Psoas muscle (tissue), 8 donors: ENCODE measurements around the gene MVB12A. TPM values are rescaled to one million over a fixed set of nuclear protein-coding genes. Genes with fewer than 3 reads are reported as not detected.

Experiments
- ATAC-seq, 4 donors: fragments of 200-7000 bp; cut with Tn5 transposase; one replicate each; pipeline ENCODE4 v1.9.1; 2020; ENCODE audit warnings: moderate library complexity in 3 of 4, mild to moderate bottlenecking in 2 of 4
- DNase-seq, 2 donors: peaks; one replicate each; pipeline ENCODE4 v3.0.0-alpha.2; 2020
- H3K27ac ChIP-seq: fragments of 200-600 bp; one replicate; pipeline ENCODE4 v1.8.0; 2022
- H3K27me3 ChIP-seq, 3 donors: fragments of 200-600 bp in 1 of 3; one replicate each; pipeline versions ENCODE4 v1.6.1 to v1.8.0; 2013 to 2022; ENCODE audit warnings: low read length in 2 of 3, mild to moderate bottlenecking in 2 of 3, moderate library complexity in 1 of 3; ENCODE audit not compliant: insufficient read depth in 3 of 3
- H3K36me3 ChIP-seq, 2 donors: fragments of 200-600 bp in 1 of 2; one replicate each; pipeline versions ENCODE4 v1.6.1 to v1.8.0; 2013 to 2022; ENCODE audit warnings: low read depth in 1 of 2, mild to moderate bottlenecking in 1 of 2, moderate library complexity in 1 of 2; ENCODE audit not compliant: insufficient read depth in 1 of 2
- H3K4me1 ChIP-seq: fragments of 200-600 bp; one replicate; pipeline ENCODE4 v1.8.0; 2022
- H3K4me3 ChIP-seq: fragments of 200-600 bp; one replicate; pipeline ENCODE4 v1.8.0; 2022; ENCODE audit warnings: mild to moderate bottlenecking
- H3K9me3 ChIP-seq: fragments of 200-600 bp; one replicate; pipeline ENCODE4 v1.8.0; 2022
- CTCF ChIP-seq: fragments of 200-600 bp; IDR thresholded peaks from one replicate; pipeline ENCODE4 v1.8.0; 2022; ENCODE audit warnings: antibody characterized with exemption
- WGBS, 3 donors: extraction: QIAGEN DNeasy Blood & Tissue Kit; methylation state at CpG; one replicate each; pipeline versions ENCODE4 v1.1.6 to v1.1.7; 2013; 5-methylcytosine and 5-hydroxymethylcytosine counted together
- intact Hi-C, 2 donors: fragments of 100-400 bp; cut with DNase I; formaldehyde crosslinking; loops; one replicate each; pipeline versions ENCODE4 v1.11.0 to v1.14.2; 2022
- polyA plus RNA-seq, 3 donors: library from polyadenylated mRNA; stranded (reverse); fragments of 200-250 nt; gene quantifications; one replicate each; pipeline ENCODE4 v1.2.3, GENCODE V29; 2013
- total RNA-seq, 4 donors: library from RNA; stranded (reverse); fragmentation: NEBNext Ultra II Directional in 2 of 4; extraction: Animal tissue kit (Norgen Biotek cat#: 25700) in 2 of 4; gene quantifications; one replicate each; pipeline versions ENCODE4 v1.2.1 to v1.2.4, GENCODE V29; 2021 to 2023
- donor health status: healthy with polysubstance abuse.
- donor health status: DM: no; HTN: no; CAD: no; lungs with moderate emphysema.
- donor health status: Bipolar disorder and iron deficiency.
- donor health status: healthy.
- donor health status: DM: yes; HTN: yes; CAD: no.
- donor health status: DM: no; HTN: no; CAD: no.
- donor health status: DM: no; HTN: no; CAD: no.
- donor health status: DM: yes; HTN: yes; CAD: no.

The MVB12A gene
- total and polyA plus RNA-seq, 7 donors, result 15.6 to 79.7 (median 23.7) TPM

- Histone ChIP-seq H3K9me3 (no peaks in the 10 kb centered on the region), H3K4me3 (no peak overlapping the region), H3K27ac (no peak overlapping the region), H3K27me3 (peaks cover 0 to 4% (median 0%) of the 10 kb centered on the region in 3 donors), H3K4me1 (peaks cover 5% of the 10 kb centered on the region), H3K36me3 (peaks cover 0 to 11% of the 10 kb centered on the region in 2 donors)
- 93 to 97% (median 96%) methylated on average over 4 of the region's 4 CpGs for WGBS, 3 donors
- ATAC-seq (no peak), DNase-seq (no peak)
- no peak for TF ChIP-seq CTCF
- intact Hi-C loops, result no loop called here
Observed at GRCh38 chr19:17421942-17422341, 2.1 kb downstream of the MVB12A start.

- H3K4me1 ChIP-seq, result peaks cover 5% of the 10 kb centered on the region
- ATAC-seq, result no peak
- no peak for DNase-seq
- H3K27ac ChIP-seq, result no peak overlapping the region
- peaks cover 0 to 11% of the 10 kb centered on the region in 2 donors for H3K36me3 ChIP-seq
- 89 to 95% (median 92%) methylated on average over 20 of the region's 20 CpGs for WGBS, 3 donors
- TF ChIP-seq CTCF, result no peak
- H3K27me3 ChIP-seq, result no peaks in the 10 kb centered on the region
- intact Hi-C loops, result no loop called here
- H3K4me3 ChIP-seq, result no peak overlapping the region
- no peaks in the 10 kb centered on the region for H3K9me3 ChIP-seq
Observed at GRCh38 chr19:17423429-17424208, 3.8 kb downstream of the MVB12A start.

GRCh38 chr19:17424743-17425365 lies 5.0 kb downstream of the MVB12A start:
- intact Hi-C loops, result no loop called here
- H3K4me1 ChIP-seq, result peaks cover 3% of the 10 kb centered on the region
- no peak for TF ChIP-seq CTCF
- no peak overlapping the region for H3K4me3 ChIP-seq
- 35 to 37% (median 36%) methylated on average over 24 to 27 of the region's 27 CpGs for WGBS, 3 donors
- no peaks in the 10 kb centered on the region for H3K27me3 ChIP-seq
- ATAC-seq, result no peak
- DNase-seq, result peak; percentile 34 to 62
- no peak overlapping the region for H3K27ac ChIP-seq
- H3K36me3 ChIP-seq, result peaks cover 0 to 11% of the 10 kb centered on the region in 2 donors
- no peaks in the 10 kb centered on the region for H3K9me3 ChIP-seq

GRCh38 chr19:17429641-17430113 lies 9.8 kb downstream of the MVB12A start:
- intact Hi-C loops, result no loop called here
- no peaks in the 10 kb centered on the region for H3K36me3 ChIP-seq
- H3K27ac ChIP-seq, result no peak overlapping the region
- TF ChIP-seq CTCF, result no peak
- DNase-seq (peak; percentile 61 to 76), ATAC-seq (peak in 3 of 4 donors; percentile 59 to 78 (median 68))
- WGBS, 3 donors, result 18 to 31% (median 18%) methylated on average over 17 of the region's 17 CpGs
- H3K4me3 ChIP-seq, result no peak overlapping the region
- H3K9me3 ChIP-seq, result no peaks in the 10 kb centered on the region
- H3K4me1 ChIP-seq, result peaks cover 3% of the 10 kb centered on the region
- no peaks in the 10 kb centered on the region for H3K27me3 ChIP-seq
